IMR-90 (cell line): Measurements from ENCODE around the gene SHROOM3.

Experiments used
- RAD21 ChIP-seq: IDR thresholded peaks from 2 replicates; pipeline ENCODE4 v1.6.1; 2012; ENCODE audit warnings: low read length, improper control_type of control experiment
- TF ChIP-seq, protein P1 (sequence below): conservative IDR thresholded peaks from 2 replicates; pipeline ENCODE4 v1.5.1; 2012; ENCODE audit warnings: mild to moderate bottlenecking, low read depth, low read length, improper control_type of control experiment

DNA sequence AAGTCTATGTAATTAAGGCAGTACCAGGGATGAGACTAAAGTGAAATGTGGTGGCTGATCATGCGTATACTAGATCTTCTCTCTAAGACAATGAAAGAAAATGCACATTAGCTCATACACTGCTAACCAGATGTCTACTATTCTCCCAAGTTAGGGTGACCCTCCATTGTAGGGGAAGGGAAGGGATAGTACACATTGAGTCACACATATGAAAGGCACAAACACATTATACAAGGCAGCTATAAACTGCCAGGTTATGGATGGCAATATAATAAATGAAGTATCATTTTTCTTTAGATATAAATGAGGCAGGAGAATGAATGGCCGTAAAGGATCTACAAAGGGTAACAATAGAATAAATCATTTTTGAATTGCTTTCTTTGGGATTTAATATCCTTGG, 4.5 kb downstream of the SHROOM3 start:
- TF ChIP-seq, protein P1, sequence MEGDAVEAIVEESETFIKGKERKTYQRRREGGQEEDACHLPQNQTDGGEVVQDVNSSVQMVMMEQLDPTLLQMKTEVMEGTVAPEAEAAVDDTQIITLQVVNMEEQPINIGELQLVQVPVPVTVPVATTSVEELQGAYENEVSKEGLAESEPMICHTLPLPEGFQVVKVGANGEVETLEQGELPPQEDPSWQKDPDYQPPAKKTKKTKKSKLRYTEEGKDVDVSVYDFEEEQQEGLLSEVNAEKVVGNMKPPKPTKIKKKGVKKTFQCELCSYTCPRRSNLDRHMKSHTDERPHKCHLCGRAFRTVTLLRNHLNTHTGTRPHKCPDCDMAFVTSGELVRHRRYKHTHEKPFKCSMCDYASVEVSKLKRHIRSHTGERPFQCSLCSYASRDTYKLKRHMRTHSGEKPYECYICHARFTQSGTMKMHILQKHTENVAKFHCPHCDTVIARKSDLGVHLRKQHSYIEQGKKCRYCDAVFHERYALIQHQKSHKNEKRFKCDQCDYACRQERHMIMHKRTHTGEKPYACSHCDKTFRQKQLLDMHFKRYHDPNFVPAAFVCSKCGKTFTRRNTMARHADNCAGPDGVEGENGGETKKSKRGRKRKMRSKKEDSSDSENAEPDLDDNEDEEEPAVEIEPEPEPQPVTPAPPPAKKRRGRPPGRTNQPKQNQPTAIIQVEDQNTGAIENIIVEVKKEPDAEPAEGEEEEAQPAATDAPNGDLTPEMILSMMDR = no peak
- TF ChIP-seq RAD21 = no peak
